ENCODE measurements around the gene PIK3AP1. TPM values are rescaled to one million over a fixed set of nuclear protein-coding genes. Genes with fewer than 3 reads are reported as not detected.

Gene PIK3AP1
- total and polyA plus RNA-seq, 10 of the 15 experiments (the other 5 are each of a cell fraction or from before 2014, with no cell fraction given): 26.2 to 306 (median 119) TPM

DNA sequence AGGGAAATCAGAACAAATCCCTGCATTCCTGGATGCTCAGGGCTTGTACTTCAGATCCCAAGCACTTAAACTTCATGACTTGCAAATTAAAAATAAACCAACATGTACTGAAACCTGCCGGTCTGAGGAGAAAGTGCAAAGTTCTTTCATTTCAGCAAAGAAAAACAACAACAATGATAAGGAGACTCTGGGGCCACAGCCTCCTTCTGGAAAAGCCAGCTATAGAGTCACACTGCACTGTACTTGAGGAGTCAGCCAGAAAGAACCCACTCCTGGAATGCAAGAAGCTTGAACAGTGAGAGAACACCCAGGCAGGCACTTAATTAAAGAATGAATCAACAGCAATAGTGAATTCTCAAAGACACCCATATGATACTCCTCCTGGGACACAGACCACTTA lies 83.8 kb downstream of the PIK3AP1 start:
- no peaks in the 10 kb centered on the region for H4K20me1 ChIP-seq (ENCODE audit: control insufficient read depth, insufficient read depth)
- ATAC-seq (no peak), DNase-seq (ENCODE audit: low read depth, low spot score) (no peak), FAIRE-seq (no peak)
- no peak overlapping the region for H3K4me2 ChIP-seq (ENCODE audit: control insufficient read depth, insufficient read depth)
- in situ Hi-C loops (cut with MboI) (no loop called here), intact Hi-C loops (cut with micrococcal nuclease; ENCODE audit: unreplicated experiment) (no loop called here)
- H2AFZ ChIP-seq (ENCODE audit: control insufficient read depth, low read depth, low read length): no peak overlapping the region
- TF ChIP-seq CHD2 (IDR thresholded peaks at IDR 0.05; ENCODE audit: borderline replicate concordance, low read depth, low read length): no peak
- no peaks in the 10 kb centered on the region for H3K79me2 ChIP-seq (ENCODE audit: control insufficient read depth, insufficient read depth, low read length)
- H3K4me3 ChIP-seq: no peak overlapping the region
- no peaks in the 10 kb centered on the region for H3K27me3 ChIP-seq (replicated peaks in 1 of 2; ENCODE audit: control insufficient read depth in 2 of 2, insufficient read depth in 2 of 2, low read length in 1 of 2)
- H3K4me1 ChIP-seq (ENCODE audit: control insufficient read depth, insufficient read depth, low read length): peaks cover 5% of the 10 kb centered on the region
- BruUV-seq (replicated peaks): no TSS peak
- H3K9me3 ChIP-seq (replicated peaks; ENCODE audit: control insufficient read depth, insufficient read depth, low read length): no peaks in the 10 kb centered on the region
- no peak overlapping the region for H3K27ac ChIP-seq (ENCODE audit: control insufficient read depth, insufficient read depth)
- RAD21 ChIA-PET (ENCODE audit: unreplicated experiment): interaction anchor here (7.1 kb wide), 1 partner anchor 81 kb away, joined by 60 read pairs; no protein-coding TSS in a partner anchor
- 100% methylated on average over 1 of the region's 1 CpG for WGBS (ENCODE audit: insufficient coverage, insufficient replicate concordance, low lambda C conversion rate, missing lambda C conversion rate)
- SMC1A ChIA-PET (ENCODE audit: uncharacterized antibody, unreplicated experiment): interaction anchor here (0.5 to 7.2 kb wide), 4 partner anchors 58 to 240 kb away, joined by 3 to 95 read pairs (median 4); no protein-coding TSS in a partner anchor
- peaks cover 10 to 11% of the 10 kb centered on the region in 2 experiments for H3K36me3 ChIP-seq (ENCODE audit: control insufficient read depth in 2 of 2, insufficient read depth in 2 of 2, low read length in 1 of 2)
- H3K9ac ChIP-seq (ENCODE audit: control insufficient read depth, insufficient read depth, low read length): no peak overlapping the region
- POLR2A ChIA-PET: no interaction called here
- CTCF ChIA-PET: interaction anchor here (7.3 kb wide), 1 partner anchor 108 kb away, joined by 64 read pairs; no protein-coding TSS in a partner anchor

DNA sequence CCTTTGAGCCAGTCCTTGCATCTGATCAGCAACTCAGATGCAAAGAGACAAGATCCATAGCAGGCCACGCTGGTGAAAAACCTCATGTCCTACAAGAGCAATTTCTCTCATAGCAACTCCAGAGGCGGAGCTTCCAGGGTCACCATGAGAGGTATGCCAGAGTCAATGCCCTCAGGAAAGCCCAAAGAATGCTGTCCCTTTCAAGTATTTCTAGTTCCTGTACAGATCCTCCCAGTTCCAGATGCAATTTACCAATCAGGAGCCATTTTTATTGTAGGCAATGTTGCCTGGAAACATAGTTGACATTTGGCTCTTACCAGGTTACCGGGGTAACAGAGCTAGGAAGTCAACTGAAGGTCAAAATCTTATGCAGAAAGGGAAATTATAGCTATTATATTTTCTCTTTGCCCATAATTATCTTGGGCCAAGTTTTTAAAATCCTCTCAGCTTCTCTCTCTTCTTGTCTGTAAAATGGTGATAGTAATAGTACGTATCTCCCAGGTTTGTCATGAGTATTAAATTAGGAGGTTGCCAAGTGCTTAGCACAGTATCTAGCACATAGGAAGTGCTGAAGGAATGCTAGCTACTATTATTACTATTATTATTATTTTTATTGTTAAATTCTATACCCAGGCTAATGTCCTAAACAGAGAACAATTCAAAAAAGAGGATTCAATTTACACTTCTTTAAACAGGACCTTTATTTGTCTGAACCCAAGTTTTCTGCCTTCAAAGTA lies 87.2 kb downstream of the PIK3AP1 start:
- Histone ChIP-seq H3K4me3 (no peak overlapping the region), H3K36me3 (ENCODE audit: control insufficient read depth in 2 of 2, insufficient read depth in 2 of 2, low read length in 1 of 2) (peaks cover 1 to 12% of the 10 kb centered on the region in 2 experiments), H3K9ac (ENCODE audit: control insufficient read depth, insufficient read depth, low read length) (no peak overlapping the region), H3K9me3 (replicated peaks; ENCODE audit: control insufficient read depth, insufficient read depth, low read length) (no peaks in the 10 kb centered on the region), H3K27ac (ENCODE audit: control insufficient read depth, insufficient read depth) (no peak overlapping the region), H2AFZ (ENCODE audit: control insufficient read depth, low read depth, low read length) (no peak overlapping the region), H3K4me1 (ENCODE audit: control insufficient read depth, insufficient read depth, low read length) (no peaks in the 10 kb centered on the region), H3K27me3 (replicated peaks in 1 of 2; ENCODE audit: control insufficient read depth in 2 of 2, insufficient read depth in 2 of 2, low read length in 1 of 2) (no peaks in the 10 kb centered on the region), H3K4me2 (ENCODE audit: control insufficient read depth, insufficient read depth) (no peak overlapping the region), H3K79me2 (ENCODE audit: control insufficient read depth, insufficient read depth, low read length) (no peaks in the 10 kb centered on the region), H4K20me1 (ENCODE audit: control insufficient read depth, insufficient read depth) (no peaks in the 10 kb centered on the region)
- DNase-seq (ENCODE audit: low read depth, low spot score) (no peak), FAIRE-seq (no peak), ATAC-seq (no peak)
- in situ Hi-C loops (cut with MboI): no loop called here
- BruUV-seq (replicated peaks): no TSS peak
- SMC1A ChIA-PET (ENCODE audit: uncharacterized antibody, unreplicated experiment): interaction anchor here (0.5 to 1.4 kb wide), 8 partner anchors 8 to 368 kb away, joined by 3 to 4 read pairs (median 4); no protein-coding TSS in a partner anchor
- WGBS (ENCODE audit: insufficient coverage, insufficient replicate concordance, low lambda C conversion rate, missing lambda C conversion rate): 99% methylated on average over 4 of the region's 4 CpGs
- POLR2A ChIA-PET: interaction anchor here (0.8 kb wide), 1 partner anchor 96 kb away, joined by 4 read pairs; no protein-coding TSS in a partner anchor
- intact Hi-C loops (cut with micrococcal nuclease; ENCODE audit: unreplicated experiment): no loop called here
- RAD21 ChIA-PET (ENCODE audit: unreplicated experiment): no interaction called here
- CTCF ChIA-PET: interaction anchor here (0.8 to 1.3 kb wide), 3 partner anchors 111 to 392 kb away, joined by 3 to 4 read pairs (median 3); no protein-coding TSS in a partner anchor
- no peak for TF ChIP-seq POU2F2 (IDR thresholded peaks at IDR 0.05; ENCODE audit: borderline replicate concordance, low read depth, low read length)
- TF ChIP-seq RFX5 (IDR thresholded peaks at IDR 0.05; ENCODE audit: low read depth, low read length): no peak
- TF ChIP-seq MYB (IDR thresholded peaks at IDR 0.05; ENCODE audit: borderline replicate concordance, low read depth, low read length): no peak
- no peak for TF ChIP-seq RB1 (IDR thresholded peaks at IDR 0.05; ENCODE audit: borderline replicate concordance)
- TF ChIP-seq, protein P1, sequence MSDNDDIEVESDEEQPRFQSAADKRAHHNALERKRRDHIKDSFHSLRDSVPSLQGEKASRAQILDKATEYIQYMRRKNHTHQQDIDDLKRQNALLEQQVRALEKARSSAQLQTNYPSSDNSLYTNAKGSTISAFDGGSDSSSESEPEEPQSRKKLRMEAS (IDR thresholded peaks at IDR 0.05; ENCODE audit: low read depth, low read length): no peak
- no peak for TF ChIP-seq STAT1 (conservative IDR thresholded peaks at IDR 0.05)
- no peak for TF ChIP-seq KAT2A (conservative IDR thresholded peaks at IDR 0.05; ENCODE audit: control insufficient read depth, low read depth, low read length)
- TF ChIP-seq, protein P2, sequence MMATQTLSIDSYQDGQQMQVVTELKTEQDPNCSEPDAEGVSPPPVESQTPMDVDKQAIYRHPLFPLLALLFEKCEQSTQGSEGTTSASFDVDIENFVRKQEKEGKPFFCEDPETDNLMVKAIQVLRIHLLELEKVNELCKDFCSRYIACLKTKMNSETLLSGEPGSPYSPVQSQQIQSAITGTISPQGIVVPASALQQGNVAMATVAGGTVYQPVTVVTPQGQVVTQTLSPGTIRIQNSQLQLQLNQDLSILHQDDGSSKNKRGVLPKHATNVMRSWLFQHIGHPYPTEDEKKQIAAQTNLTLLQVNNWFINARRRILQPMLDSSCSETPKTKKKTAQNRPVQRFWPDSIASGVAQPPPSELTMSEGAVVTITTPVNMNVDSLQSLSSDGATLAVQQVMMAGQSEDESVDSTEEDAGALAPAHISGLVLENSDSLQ (IDR thresholded peaks at IDR 0.05): no peak
- TF ChIP-seq, protein P3, sequence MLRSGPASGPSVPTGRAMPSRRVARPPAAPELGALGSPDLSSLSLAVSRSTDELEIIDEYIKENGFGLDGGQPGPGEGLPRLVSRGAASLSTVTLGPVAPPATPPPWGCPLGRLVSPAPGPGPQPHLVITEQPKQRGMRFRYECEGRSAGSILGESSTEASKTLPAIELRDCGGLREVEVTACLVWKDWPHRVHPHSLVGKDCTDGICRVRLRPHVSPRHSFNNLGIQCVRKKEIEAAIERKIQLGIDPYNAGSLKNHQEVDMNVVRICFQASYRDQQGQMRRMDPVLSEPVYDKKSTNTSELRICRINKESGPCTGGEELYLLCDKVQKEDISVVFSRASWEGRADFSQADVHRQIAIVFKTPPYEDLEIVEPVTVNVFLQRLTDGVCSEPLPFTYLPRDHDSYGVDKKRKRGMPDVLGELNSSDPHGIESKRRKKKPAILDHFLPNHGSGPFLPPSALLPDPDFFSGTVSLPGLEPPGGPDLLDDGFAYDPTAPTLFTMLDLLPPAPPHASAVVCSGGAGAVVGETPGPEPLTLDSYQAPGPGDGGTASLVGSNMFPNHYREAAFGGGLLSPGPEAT (IDR thresholded peaks at IDR 0.05; ENCODE audit: low read depth): no peak

Measured in GM12878 (cell line).